Esophagus muscularis mucosa (tissue), 4 donors: Measurements from ENCODE around the gene DMC1. TPM values are rescaled to one million over a fixed set of nuclear protein-coding genes. Genes with fewer than 3 reads are reported as not detected.

Experiments
- DNase-seq: peaks from one replicate; pipeline ENCODE4 v3.0.0-alpha.2; 2017; ENCODE audit errors: extremely low spot score
- H3K27ac ChIP-seq, 4 donors: fragments of 200-600 bp; sonication (generic); replicated peaks in 1 of 4; 1 replicate in 3 of 4; 2 replicates in 1 of 4; pipeline ENCODE4 v1.5.1; 2016 to 2019; ENCODE audit warnings: mild to moderate bottlenecking in 1 of 4
- H3K27me3 ChIP-seq, 4 donors: fragments of 200-600 bp; sonication (generic); one replicate each; pipeline versions ENCODE4 v1.5.1 to v1.6.0; 2016 to 2019
- H3K36me3 ChIP-seq, 4 donors: fragments of 200-600 bp; sonication (generic); one replicate each; pipeline ENCODE4 v1.5.1; 2016 to 2019
- H3K4me1 ChIP-seq, 4 donors: fragments of 200-600 bp; sonication (generic); one replicate each; pipeline ENCODE4 v1.5.1; 2016 to 2019
- H3K4me3 ChIP-seq, 4 donors: fragments of 200-600 bp; sonication (generic); 1 replicate in 2 of 4; 2 replicates in 2 of 4; pipeline ENCODE4 v1.5.1; 2016 to 2019; ENCODE audit warnings: mild to moderate bottlenecking in 4 of 4, moderate library complexity in 1 of 4
- H3K9me3 ChIP-seq, 4 donors: fragments of 200-600 bp; sonication (generic); 1 replicate in 3 of 4; 2 replicates in 1 of 4; pipeline ENCODE4 v1.5.1; 2016 to 2019
- EP300 ChIP-seq: sonication (generic); formaldehyde crosslinking; IDR thresholded peaks from one replicate; pipeline ENCODE4 v1.6.1; 2017; ENCODE audit warnings: antibody characterized with exemption
- POLR2A ChIP-seq: fragments of 450-650 bp; IDR thresholded peaks from one replicate; pipeline ENCODE4 v1.6.1; 2017; ENCODE audit warnings: antibody characterized with exemption, moderate library complexity, mild to moderate bottlenecking, low read depth
- POLR2AphosphoS5 ChIP-seq, 2 donors: sonication (generic); formaldehyde crosslinking; IDR thresholded peaks; one replicate each; pipeline ENCODE4 v1.6.1; 2017; ENCODE audit warnings: antibody characterized with exemption in 2 of 2
- WGBS: methylation state at CpG from one replicate; pipeline ENCODE4 v1.1.5; 2018; 5-methylcytosine and 5-hydroxymethylcytosine counted together
- intact Hi-C: fragments of 100-400 bp; cut with DNase I; formaldehyde crosslinking; loops from one replicate; pipeline ENCODE4 v1.15.1; 2023
- total RNA-seq, 4 donors: library from RNA; depleted of rRNA; stranded (reverse); fragments of >200 nt; gene quantifications; one replicate each; pipeline versions ENCODE4 v1.1.0 to v1.2.1, GENCODE V29; 2016
- TF ChIP-seq, protein P1 (sequence below), 3 experiments: fragments of 200-600 bp in 2 of 3; fragments of 450-650 bp in 1 of 3; sonication (generic) in 2 of 3; IDR thresholded peaks; one replicate each; pipeline ENCODE4 v1.5.1; 2017 to 2019; ENCODE audit warnings: antibody characterized with exemption in 3 of 3, mild to moderate bottlenecking in 2 of 3, moderate library complexity in 1 of 3

Gene DMC1
- total RNA-seq, 4 donors from 2014 or later: 1.3 to 6.5 (median 1.6) TPM

GRCh38 chr22:38567531-38568285, 2.3 kb downstream of the DMC1 start:
- TF ChIP-seq POLR2AphosphoS5 (IDR thresholded peaks at IDR 0.05) (no peak), EP300 (no peak), POLR2A (no peak)
- TF ChIP-seq, protein P1, sequence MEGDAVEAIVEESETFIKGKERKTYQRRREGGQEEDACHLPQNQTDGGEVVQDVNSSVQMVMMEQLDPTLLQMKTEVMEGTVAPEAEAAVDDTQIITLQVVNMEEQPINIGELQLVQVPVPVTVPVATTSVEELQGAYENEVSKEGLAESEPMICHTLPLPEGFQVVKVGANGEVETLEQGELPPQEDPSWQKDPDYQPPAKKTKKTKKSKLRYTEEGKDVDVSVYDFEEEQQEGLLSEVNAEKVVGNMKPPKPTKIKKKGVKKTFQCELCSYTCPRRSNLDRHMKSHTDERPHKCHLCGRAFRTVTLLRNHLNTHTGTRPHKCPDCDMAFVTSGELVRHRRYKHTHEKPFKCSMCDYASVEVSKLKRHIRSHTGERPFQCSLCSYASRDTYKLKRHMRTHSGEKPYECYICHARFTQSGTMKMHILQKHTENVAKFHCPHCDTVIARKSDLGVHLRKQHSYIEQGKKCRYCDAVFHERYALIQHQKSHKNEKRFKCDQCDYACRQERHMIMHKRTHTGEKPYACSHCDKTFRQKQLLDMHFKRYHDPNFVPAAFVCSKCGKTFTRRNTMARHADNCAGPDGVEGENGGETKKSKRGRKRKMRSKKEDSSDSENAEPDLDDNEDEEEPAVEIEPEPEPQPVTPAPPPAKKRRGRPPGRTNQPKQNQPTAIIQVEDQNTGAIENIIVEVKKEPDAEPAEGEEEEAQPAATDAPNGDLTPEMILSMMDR (IDR thresholded peaks at IDR 0.05): no peak
- Histone ChIP-seq H3K9me3 (no peaks in the 10 kb centered on the region), H3K36me3 (no peaks in the 10 kb centered on the region), H3K4me3 (no peak overlapping the region), H3K27ac (peak overlapping the region in 2 of 4 donors; percentile 25 to 28), H3K4me1 (peaks cover 10 to 28% (median 20%) of the 10 kb centered on the region in 4 donors), H3K27me3 (no peaks in the 10 kb centered on the region)
- 67% methylated on average over 7 of the region's 7 CpGs for WGBS
- intact Hi-C loops: no loop called here
- no peak for DNase-seq

- no peaks in the 10 kb centered on the region for H3K27me3 ChIP-seq
- H3K36me3 ChIP-seq: no peaks in the 10 kb centered on the region
- 80% methylated on average over 3 of the region's 3 CpGs for WGBS
- no peaks in the 10 kb centered on the region for H3K9me3 ChIP-seq
- no peak for DNase-seq
- H3K4me3 ChIP-seq: no peak overlapping the region
- intact Hi-C loops: no loop called here
- TF ChIP-seq POLR2A (no peak), POLR2AphosphoS5 (IDR thresholded peaks at IDR 0.05) (no peak), EP300 (no peak)
- TF ChIP-seq, protein P1 (IDR thresholded peaks at IDR 0.05): no peak
- H3K4me1 ChIP-seq: peaks cover 10 to 28% (median 20%) of the 10 kb centered on the region in 4 donors
- peak overlapping the region in 1 of 4 donors; percentile 28 for H3K27ac ChIP-seq
Measured at GRCh38 chr22:38566726-38567504, 3.1 kb downstream of the DMC1 start.

DNA sequence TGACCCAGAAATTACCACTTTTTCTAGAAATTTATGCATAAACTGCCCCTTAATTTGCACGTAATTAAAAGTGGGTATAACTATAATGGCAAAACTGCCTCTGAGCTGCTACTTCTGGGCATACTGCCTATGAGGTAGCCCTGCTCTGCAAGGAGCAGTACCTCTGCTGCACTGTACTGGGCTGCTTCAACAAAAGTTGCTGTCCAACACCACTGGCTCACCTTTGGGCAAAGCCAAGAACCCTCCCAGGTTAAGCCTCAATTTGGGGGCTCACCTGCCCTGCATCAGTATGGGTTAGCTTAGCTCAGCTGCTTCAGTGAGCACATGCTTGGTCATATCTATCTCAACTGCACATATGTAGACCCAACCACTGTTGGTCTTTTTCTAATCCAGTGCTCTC, 4.5 kb downstream of the DMC1 start:
- 94% methylated on average over 1 of the region's 1 CpG for WGBS
- Histone ChIP-seq H3K4me3 (no peak overlapping the region), H3K27me3 (no peaks in the 10 kb centered on the region), H3K9me3 (no peaks in the 10 kb centered on the region), H3K4me1 (peaks cover 0 to 19% (median 11%) of the 10 kb centered on the region in 4 donors), H3K36me3 (no peaks in the 10 kb centered on the region), H3K27ac (no peak overlapping the region)
- DNase-seq: no peak
- intact Hi-C loops: no loop called here
- TF ChIP-seq POLR2AphosphoS5 (IDR thresholded peaks at IDR 0.05) (no peak), POLR2A (no peak), EP300 (no peak)
- TF ChIP-seq, protein P1 (IDR thresholded peaks at IDR 0.05): no peak

DNA sequence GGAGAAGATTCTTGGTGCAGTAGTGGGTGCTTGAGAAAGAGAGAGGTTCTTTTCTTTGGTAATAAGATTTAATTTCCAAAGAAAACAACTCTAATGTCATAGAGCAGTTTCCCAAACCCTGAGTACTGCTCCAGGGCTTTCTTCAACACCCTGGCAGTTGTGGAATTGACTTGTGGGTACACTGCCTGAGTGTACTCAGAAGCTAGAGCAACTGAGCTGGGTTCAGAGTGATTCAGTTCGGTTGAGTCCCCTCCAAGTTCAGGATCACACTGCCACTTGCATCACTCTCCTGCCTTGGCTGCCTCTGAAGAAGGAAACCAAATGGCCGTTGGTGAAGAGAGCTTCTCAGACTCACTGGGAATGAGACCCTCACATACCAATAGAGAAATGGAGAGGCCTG, 5.3 kb downstream of the DMC1 start:
- no peaks in the 10 kb centered on the region for H3K36me3 ChIP-seq
- peaks cover 0 to 14% (median 7%) of the 10 kb centered on the region in 4 donors for H3K4me1 ChIP-seq
- H3K27me3 ChIP-seq: no peaks in the 10 kb centered on the region
- WGBS: 88% methylated on average over 2 of the region's 2 CpGs
- intact Hi-C loops: no loop called here
- no peak for DNase-seq
- TF ChIP-seq EP300: no peak
- TF ChIP-seq, protein P1 (IDR thresholded peaks at IDR 0.05): no peak
- TF ChIP-seq POLR2A: no peak
- TF ChIP-seq POLR2AphosphoS5 (IDR thresholded peaks at IDR 0.05): no peak
- no peak overlapping the region for H3K4me3 ChIP-seq
- no peaks in the 10 kb centered on the region for H3K9me3 ChIP-seq
- H3K27ac ChIP-seq: no peak overlapping the region
